Activated CD8-positive, alpha-beta memory T cell treated with anti-CD3 and anti-CD28 coated beads, Interleukin-2, amount 50 U/mL, for 1 hour (primary cell): Measurements from ENCODE around the gene C9orf50.
"Not testable (repeated sequence)": the region's sequence is repeated elsewhere in the genome, so short reads cannot be mapped to it uniquely, and the experiment has no call there.

Experiments
- DNase-seq: peaks from one replicate; pipeline ENCODE4 v3.0.0-alpha.2; 2020; ENCODE audit errors: extremely low read depth

The C9orf50 gene, protein sequence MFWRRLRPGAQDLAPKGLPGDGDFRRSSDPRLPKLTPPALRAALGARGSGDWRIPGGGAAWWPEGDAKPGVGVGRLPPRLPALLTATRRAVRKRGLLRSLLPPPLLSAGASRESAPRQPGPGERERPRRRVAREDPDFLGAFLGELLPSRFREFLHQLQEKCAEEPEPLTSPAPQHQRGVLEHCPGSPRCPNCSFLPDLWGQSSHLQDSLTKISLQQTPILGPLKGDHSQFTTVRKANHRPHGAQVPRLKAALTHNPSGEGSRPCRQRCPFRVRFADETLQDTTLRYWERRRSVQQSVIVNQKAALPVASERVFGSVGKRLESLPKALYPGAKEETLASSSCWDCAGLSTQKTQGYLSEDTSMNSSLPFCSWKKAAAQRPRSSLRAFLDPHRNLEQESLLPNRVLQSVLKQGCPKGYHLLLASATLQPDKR

DNA sequence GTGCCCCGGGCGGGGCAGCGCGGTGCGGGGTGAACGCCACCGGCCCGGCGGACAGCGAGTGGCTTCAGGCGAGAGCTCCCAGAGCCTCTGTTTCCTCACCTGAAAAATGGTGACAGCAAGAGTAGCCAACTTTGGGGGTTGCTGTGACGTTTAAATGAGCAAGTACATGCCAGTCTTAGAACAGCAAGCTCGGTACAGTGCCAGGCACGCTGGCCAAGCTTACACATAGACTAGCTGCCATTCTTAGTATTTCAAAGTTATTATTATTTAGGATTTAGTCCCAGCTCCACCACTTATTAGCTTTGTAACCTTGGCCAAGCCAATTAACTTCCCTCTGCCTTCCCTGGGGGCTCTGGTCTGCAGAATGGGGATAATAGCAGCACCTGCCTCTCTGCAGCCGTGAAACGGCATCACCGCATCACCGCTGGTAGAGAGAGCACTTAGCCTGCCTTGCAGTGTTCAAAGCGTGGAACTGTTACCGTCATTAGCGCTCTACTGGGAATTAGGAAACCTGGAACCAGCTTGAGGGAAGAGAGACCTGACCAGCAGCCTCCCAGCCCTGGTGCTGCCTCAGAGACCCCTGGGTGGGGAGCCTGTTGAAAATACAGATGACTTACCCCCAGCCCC, at the start of gene C9orf50:
C9orf50 (minus strand) TSS at position 433 of the 627 bp plus-strand sequence. CDS start 527 bp downstream, outside the sequence.
- DNase-seq = no peak

DNA sequence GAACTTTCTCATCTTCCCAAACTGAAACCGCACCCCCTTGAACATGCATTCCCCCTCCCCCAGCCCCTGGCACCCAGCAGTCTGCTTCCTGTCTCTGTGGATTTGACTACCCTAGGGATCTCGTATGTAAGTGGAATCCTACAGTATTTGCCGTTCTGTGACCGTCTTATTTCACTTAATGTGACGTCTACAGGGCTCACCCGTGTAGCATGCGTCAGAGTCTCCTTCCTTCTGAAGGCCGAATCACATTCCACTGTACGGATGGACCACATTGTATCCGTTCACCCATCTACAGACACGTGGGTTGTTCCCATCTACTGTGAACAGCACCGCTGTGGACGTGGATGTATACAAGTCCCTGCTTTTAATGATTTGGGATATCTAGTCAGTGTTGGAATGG, 49.0 kb upstream of the C9orf50 start:
- DNase-seq = no peak

DNA sequence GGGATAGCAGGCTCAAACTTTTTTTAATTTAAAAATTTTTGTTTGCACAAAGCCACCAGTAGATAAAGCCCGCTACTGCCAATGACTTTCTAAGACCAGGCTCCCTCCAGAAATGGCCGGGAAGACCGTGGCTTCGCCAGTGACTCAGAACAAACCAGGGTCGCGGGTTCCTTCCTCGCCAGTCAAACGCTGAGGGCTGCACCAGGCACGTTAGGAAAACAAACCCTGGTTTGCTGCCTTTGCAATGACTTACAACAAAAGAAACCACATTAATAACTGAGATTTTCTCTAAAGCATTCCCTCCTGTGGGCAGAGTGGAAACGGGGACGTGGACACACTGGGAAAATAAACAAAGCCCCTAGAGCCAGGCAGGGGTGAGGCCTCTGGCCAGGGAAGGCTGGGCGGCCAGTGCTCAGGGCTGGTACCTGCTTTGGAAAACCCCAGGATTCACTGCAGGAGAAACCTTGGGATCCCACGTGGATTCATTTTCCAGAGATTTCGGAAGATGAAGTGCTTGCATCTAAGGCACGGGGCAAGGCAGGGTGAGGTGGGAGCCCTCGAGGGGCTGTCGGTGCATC, 48.3 kb upstream of the C9orf50 start:
- no peak for DNase-seq

DNA sequence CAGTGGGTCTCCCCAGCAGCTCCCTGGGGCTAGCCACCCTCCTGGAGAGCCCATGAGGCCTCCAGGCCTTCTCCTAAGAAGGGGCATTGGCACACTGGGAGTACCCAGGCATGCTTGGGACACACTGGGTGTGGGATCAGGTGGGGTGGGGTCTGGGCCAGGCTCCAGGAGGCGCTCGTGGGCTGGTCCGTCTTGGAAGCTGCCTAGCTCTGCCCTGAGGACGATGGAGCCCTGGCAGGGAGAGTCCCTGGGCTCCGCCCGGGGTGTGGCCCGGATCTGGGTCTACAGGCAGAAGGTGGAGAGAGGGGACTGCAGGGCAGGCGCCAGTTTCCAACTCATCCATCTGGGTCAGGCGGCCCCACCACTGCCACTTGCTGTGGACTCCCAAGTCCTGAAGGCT, 46.9 kb upstream of the C9orf50 start:
- DNase-seq = no peak

DNA sequence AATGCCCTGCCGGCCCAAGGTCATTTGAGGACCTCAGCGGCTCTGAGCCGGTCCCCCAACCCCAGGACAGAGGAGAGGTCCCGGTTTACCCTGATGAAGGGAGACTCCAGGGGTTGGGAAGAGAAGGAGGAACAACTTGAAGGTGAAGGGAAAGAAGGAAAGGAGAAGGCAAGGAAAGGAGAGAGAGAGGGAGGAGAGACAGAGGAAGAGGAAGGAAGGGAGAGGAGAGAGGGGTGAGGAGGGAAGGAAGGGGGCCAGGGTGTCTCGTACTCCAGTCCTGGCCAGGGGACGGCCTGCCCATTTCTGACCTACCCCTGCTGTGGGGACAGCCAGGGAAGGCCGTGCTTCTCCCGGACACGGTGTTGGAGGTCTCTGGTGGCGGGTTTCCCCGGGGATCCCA, 46.5 kb upstream of the C9orf50 start:
- DNase-seq = no peak

DNA sequence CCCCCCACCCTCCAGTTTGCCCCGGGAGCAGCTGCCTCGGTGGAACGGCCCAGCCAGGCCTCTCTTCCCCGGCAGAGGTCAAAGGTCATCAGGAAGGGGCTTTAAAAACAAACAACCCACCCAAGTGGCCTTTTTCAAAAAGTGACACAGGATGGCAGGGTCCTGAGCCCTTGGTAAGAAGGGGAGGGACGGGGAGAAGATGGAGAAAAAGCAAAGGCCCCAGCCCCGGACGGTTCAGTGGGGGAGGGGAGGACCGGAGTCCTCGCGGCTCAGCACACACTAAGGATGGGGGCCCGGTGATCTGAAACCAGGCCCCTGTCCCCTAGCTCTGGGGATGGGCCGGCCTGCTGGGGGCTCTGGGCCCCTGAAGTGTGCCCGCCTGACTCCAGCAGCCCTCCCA, 45.7 kb upstream of the C9orf50 start:
- DNase-seq = no peak

DNA sequence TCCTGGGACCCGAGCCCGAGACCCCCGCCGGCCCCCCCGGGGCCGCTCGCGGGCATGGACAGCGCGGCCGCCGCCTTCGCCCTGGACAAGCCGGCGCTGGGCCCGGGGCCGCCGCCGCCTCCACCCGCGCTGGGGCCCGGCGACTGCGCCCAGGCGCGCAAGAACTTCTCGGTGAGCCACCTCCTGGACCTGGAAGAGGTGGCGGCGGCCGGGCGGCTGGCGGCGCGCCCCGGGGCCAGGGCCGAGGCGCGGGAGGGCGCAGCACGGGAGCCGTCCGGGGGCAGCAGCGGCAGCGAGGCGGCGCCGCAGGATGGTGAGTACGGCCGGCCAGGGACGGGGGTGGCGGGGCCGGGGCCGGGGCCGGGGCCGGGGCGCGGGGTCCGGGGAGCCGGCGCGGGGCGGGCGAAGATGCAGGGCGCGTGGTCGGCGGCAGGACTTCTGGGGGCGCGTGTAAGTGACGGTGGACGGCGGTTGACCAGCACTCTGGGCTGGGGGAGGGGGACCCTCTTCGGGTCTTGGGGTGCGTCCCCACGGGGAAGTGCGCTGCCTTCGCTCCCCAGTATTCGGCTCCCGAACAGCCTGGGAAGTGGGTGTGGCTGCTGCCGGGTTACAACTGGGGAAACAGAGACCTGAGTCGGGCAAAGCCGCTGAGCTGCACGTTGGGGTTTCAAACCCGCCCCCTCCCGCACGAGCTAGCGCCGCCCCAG, 45.1 kb upstream of the C9orf50 start:
- DNase-seq = no peak

DNA sequence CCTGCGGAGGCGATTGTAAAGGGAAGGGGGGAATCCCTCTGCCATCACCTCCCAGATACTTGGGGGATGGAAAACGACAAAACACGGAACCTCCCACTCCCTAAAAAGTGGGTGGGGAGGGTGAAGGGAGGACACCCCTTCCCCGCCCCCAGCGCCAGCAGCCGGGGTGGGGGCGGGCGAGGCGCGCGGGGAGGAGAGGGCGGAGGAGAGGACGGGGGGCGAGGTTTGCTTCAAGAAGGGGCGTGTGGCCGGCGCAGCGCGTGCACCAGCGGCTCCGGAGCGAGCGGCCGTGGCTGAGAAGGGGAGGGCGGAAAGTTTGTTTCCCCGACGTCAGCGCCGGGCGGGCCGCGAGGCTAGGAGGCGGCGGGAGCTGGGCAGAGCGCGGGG, 44.5 kb upstream of the C9orf50 start, which contains the start of gene PRRX2:
PRRX2 (plus strand) TSS at position 259 of the 387 bp plus-strand sequence. CDS start 221 bp downstream, outside the sequence.
- DNase-seq = no peak

DNA sequence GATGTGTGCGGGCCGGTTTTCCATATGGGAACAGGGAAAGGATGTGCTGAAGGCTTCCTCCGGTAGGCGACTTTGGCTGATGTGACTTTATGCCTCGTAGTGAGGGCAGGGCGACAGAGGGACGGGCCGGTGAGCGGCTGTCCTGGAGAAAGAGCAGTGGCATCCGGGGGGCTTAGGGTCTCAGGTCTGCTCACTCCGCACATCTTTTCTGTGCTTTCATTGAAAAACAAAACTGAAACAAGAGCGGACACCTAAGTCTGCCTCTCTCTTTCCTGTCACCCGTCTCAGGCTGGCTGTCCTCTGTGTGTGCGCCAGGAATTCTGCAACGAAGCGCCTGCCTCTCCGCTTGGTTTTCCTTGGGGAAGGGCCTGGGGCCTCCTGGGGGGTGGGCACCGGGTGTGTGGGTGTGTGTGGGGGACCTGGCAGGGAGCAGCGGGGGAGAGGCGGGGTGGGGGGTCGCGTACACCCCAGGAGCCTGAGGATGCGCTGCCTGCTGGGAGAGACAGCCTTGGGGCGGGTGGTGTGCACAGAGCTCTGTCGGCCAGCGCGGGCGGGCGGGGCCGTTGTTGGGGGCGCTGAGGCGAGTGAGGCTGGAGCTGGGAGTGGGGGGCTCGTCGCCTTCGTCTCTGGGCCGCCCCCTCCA, 44.0 kb upstream of the C9orf50 start:
- DNase-seq = no peak

DNA sequence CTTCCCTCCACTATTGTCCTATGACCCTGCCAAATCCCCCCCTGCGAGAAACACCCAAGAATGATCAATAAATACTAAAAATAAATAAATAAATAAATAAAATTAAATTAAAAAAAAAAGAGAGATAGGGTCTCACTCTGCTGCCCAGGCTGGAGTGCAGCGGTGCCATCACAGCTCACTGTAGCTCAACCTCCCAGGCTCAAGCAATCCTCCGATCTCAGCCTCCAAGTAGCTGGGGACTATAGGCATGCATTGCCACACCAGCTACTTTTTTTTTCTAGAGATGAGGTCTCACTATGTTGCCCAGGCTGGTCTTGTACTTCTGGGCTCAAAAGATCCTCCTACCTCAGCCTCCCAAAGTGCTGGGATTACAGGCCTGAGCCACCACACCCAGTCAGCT, 41.3 kb upstream of the C9orf50 start:
- not testable (repeated sequence) for DNase-seq

DNA sequence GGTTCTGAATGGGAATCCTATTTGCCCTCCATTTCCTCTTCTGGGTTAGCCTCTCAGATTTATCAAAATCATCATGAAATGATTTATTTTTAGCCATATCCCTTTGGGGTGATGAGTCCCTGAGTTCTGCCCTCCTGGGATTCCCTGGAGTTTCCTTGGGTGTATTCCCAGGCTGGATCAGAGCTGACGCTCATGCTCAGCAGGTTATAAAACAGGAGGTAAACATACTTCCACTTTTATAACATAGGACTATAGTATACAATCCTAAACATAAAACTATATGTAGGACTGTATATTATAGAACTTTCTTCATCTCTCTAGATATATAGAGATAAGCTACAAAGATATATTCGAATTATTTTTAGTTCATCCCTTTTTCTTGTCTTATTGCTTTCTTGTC, 40.1 kb upstream of the C9orf50 start:
- no peak for DNase-seq

DNA sequence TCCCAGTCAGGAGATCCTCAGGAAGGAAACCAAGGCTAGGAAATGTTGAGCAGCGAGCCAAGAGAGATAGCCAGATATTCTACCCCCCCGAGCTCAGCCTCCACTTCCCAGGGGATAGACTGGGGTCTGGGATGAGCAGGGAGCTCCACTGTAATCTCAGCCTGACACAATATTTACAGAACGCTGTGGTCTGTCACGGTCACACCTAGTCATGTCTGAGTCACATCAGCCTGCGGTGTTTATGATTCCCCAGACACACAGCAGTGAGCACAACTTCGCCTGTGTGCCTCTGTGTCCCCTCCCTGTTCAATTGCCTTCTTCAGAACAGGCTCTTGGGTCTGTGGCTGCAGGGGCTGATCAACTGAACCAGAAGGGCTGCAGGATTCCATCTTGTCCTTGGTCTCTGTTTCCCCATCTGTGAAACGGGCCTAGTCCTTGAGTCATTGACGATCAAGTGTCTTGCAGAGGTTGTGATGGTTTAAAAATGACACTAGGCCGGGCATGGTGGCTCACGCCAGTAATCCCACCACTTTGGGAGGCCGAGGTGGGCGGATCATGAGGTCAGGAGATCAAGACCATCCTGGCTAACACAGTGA, 36.0 kb upstream of the C9orf50 start:
- DNase-seq = no peak

DNA sequence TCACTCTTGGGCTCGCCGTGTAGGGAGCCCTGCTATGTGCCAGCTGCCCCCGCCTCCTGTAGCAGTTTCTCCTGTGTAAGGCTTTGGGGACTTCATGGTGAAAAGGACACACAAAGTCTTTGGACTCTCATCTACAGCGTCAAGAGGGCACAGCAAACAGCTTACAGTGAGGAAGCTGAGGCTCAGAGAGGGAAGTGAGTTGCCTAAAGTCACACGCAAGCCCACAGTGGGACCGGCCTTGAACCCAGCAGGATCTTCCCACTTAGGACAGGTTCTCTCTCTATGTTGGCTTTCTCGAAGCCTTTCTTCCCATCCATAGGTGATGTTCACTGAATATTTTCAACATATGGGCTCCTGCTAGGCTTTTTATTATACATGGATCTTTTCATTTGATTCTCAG, 34.8 kb upstream of the C9orf50 start:
- DNase-seq = no peak

DNA sequence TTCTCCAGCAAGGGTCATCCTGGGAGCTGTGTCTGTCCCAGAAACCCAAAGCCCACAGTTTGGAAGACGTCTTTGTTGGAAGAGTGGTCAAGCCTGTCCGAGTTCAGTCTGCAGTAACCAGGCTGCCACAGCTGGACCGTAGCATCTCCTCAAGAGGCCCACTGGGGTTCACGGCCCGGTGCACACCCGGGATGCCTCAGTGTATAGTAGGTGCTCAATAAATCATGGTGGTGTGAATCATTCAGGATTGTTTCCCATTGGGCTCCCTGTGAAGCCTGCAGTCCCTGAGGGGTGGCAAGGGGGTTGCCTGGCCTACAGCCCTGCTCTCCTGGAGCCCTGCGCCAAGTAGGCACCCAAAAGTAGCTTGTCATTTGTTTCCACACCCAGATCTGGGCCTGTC, 34.3 kb upstream of the C9orf50 start:
- no peak for DNase-seq

DNA sequence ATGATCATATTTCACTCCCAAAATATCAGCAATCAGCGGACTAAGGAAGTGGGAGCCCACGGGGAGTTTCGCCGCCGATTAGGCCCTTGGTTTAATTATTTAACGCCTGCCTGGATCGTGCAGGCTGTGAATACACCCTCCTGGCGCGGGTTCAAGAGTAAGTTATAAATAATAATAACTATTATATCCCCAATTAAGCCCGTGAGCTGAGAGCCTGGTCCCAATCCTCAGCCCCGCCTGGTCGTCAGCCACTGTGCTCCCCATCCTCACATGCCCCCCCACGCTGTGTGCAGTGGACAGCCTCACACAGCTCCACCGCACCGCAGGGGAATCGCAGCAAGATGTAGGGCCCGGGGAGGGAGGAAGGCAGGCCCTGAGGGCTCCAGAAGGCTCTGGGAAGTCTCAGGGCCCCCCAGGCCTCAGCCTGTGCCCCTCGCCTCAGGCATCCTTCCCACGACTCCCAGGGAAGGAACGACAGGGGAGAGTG, 33.7 kb upstream of the C9orf50 start:
- DNase-seq = no peak

DNA sequence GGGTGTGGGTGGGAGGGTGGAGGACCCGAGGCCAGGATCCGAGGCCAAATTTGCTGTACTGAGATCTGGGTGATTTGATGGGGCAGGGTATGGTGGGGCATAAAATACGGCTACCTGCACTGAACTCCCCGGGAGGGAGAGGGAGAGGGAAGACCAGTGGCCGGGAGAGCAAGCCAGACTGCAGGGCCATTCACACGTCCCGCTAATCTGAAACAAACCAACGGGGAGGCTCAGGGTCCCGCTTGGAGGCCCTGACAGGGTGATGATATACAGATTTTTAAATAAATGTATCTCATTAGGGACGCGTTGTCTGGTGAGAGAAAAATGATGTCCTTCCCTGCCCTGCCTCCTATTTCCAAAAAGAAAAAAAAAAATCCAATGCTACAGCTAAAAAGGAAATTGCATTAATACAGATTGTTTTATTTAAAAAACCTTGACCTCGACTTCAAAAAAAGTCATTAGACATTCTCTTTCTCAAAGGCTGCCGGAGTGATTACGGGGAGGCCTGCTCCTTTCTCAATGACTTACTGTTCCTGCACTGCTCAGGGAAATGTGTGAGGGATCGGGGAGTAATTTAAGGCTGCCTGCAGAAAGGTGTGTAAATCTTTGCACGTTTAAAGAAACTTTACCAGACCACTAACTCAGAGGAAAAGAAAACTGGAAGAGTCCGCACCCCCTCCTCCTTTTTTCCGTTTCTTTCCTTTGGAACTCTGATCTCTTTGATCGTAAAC, 33.1 kb upstream of the C9orf50 start:
- DNase-seq = no peak

DNA sequence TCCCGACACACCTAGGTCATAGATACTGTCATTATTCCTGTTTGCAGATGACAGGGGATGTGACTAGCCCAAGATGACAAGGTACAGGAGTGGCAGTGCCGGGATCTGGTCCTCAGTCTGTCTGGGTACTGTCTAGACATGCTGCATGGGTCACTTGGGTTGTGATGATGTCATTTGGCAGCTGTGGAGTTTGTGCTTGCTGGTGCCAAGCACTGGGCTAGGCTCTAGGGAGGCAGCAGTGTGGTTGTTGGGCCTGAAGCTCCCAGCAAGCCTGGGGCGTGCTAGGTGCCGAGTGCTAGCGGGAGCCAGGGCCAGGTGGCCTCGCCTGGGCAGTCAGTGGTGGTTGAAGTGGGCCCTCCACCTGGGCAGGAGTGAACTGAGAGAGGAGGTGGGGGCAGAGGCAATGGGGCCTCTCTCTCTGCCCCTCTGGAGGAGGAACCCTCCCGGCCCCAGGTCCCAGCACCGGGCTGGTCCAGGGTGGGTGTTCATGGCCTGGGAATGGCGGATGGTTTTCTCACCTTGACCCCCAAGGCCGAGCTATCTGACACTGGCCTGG, 29.9 kb upstream of the C9orf50 start:
- no peak for DNase-seq

DNA sequence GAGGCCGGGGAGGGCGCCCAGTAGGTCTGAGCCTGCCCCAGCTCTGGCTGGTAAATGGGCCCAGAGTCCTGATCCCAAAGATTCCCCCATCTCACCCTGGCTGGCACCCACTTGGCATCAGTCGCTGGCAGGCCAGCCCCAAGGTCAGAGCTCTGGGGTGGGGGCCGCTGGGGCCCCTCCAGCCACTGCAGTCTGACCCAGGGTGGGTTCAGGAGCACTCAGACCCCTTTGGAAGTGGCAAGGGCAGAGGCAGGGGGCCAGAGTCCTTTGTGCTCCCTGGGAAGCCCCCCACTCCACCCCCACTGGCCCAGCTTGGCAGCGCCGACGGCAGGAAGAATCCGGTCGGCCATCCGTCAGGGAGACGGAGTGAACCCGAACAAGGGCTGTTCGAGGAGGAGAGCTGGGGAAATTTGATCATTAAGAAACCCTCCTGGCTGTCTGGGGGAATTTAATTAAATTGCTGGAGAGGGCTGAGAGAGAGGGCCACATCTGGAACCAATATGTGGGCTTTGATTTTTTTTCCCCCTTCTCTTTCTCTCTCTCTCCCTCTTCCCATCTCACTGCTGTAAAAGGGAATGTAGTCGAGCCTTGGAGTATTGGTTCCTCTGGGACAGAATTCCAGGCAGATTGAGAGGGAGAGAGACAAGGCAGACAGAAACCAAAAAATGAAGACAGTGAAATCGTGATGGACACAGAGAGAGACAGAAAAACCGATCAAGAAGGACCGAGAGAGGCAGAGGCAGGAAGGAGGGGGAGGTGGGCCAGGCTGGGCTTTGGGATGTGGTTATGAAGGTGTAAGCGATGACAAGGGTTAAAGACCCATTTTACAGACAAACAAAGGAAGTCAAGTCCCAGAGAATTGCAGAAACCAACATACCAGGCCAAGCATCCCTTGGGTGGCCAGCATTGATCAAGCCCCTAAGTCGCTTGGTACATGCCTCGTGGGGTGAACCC, 29.1 kb upstream of the C9orf50 start:
- no peak for DNase-seq

DNA sequence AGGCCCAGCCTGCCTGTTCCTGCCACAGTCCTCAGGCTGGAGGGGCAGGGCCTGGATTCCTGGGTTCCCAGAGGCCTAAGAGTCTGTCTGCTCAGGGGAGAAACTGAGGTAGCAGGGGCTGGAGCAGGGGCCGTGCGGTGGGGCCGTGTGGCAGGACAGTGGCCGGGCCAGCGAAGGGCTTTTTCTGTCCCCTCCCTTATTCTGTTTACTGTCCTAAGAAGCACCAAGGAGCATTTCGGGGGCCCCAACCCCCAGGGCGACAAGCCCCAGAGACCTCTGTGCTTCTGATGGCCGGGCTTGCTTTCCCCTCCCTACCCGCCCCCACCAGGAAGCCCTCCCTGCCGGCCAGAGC, 27.8 kb upstream of the C9orf50 start:
- DNase-seq = no peak
